ENCODE measurements around the gene LETM1. TPM values are rescaled to one million over a fixed set of nuclear protein-coding genes. Genes with fewer than 3 reads are reported as not detected.

The LETM1 gene
- total and polyA plus RNA-seq, 2 donors (not counting 1 experiment from before 2014, with no cell fraction given): 28.5 to 45.1 TPM

- peak overlapping the region; percentile 99 for H2AFZ ChIP-seq (ENCODE audit: insufficient read depth, low read depth, low read length, poor library complexity, severe bottlenecking)
- peak overlapping the region; percentile 91 for H3K9ac ChIP-seq (ENCODE audit: low read length)
- DNase-seq (no peak), ATAC-seq (ENCODE audit: low read depth) (no peak)
- H3K27me3 Mint-ChIP-seq: no peaks in the 10 kb centered on the region
- H3K27me3 ChIP-seq (replicated peaks in 1 of 4; ENCODE audit: control extremely low read depth in 1 of 4, control insufficient read depth in 3 of 4, insufficient read depth in 4 of 4, low read length in 3 of 4): peaks cover 0 to 4% (median 2%) of the 10 kb centered on the region in 4 experiments
- peak overlapping the region; percentile 93 for H3K27ac Mint-ChIP-seq
- H3K4me3 Mint-ChIP-seq: peak overlapping the region; percentile 82
- POLR2A ChIA-PET: interaction anchor here (0.7 to 2.0 kb wide), 2 partner anchors 11 to 13 kb away, joined by 3 to 11 read pairs; partner anchors contain the start of gene LETM1
- CTCF ChIA-PET: interaction anchor here (1.6 to 1.7 kb wide), 2 partner anchors 13 to 30 kb away, joined by 3 to 12 read pairs; partner anchors contain the start of gene LETM1
- H3K36me3 ChIP-seq (replicated peaks in 1 of 2; ENCODE audit: control extremely low read depth in 1 of 2, control insufficient read depth in 1 of 2, extremely low read depth in 1 of 2, insufficient read depth in 2 of 2, low read length in 1 of 2): no peaks in the 10 kb centered on the region
- H3K4me3 ChIP-seq (ENCODE audit: control extremely low read depth in 1 of 5, extremely low read depth in 1 of 5, insufficient read depth in 1 of 5, low read depth in 2 of 5, low read length in 4 of 5): peak overlapping the region in 4 of 5 experiments; percentile 56 to 89 (median 84)
- H3K27ac ChIP-seq (ENCODE audit: low read length in 2 of 2): peak overlapping the region; percentile 87 to 95
- no peak for TF ChIP-seq CTCF (IDR thresholded peaks at IDR 0.05)
- no peaks in the 10 kb centered on the region for H3K9me3 Mint-ChIP-seq (ENCODE audit: insufficient read depth)
- 44% methylated on average over 17 of the region's 19 CpGs for WGBS (ENCODE audit: insufficient coverage)
- H3K4me1 Mint-ChIP-seq: peaks cover 26% of the 10 kb centered on the region
- peaks cover 12 to 26% of the 10 kb centered on the region in 2 donors for H3K4me1 ChIP-seq (ENCODE audit: control insufficient read depth in 2 of 2, insufficient read depth in 2 of 2, low read length in 2 of 2)
- H3K79me2 ChIP-seq (ENCODE audit: control insufficient read depth, insufficient read depth, low read length): peaks cover 18% of the 10 kb centered on the region
- peak overlapping the region; percentile 98 for H3K4me2 ChIP-seq (replicated peaks; ENCODE audit: low read depth, low read length, poor library complexity, severe bottlenecking)
- intact Hi-C loops (cut with micrococcal nuclease): loop anchor here (1.0 to 5.0 kb wide), 6 partner anchors 13 to 667 kb away; partner anchors contain the start of genes FAM193A, FAM53A, LETM1 and NELFA
- H3K9me3 ChIP-seq (ENCODE audit: control extremely low read depth in 1 of 3, control insufficient read depth in 2 of 3, insufficient read depth in 1 of 3, low read length in 2 of 3): no peaks in the 10 kb centered on the region
- peaks cover 9% of the 10 kb centered on the region for H4K20me1 ChIP-seq (ENCODE audit: control insufficient read depth, insufficient read depth, low read length, poor library complexity, severe bottlenecking)
These were observed 13.8 kb upstream of the LETM1 start for GRCh38 chr4:1869530-1870327.

- H3K27ac ChIP-seq (ENCODE audit: low read length in 2 of 2): no peak overlapping the region
- H4K20me1 ChIP-seq (ENCODE audit: control insufficient read depth, insufficient read depth, low read length, poor library complexity, severe bottlenecking): peaks cover 4% of the 10 kb centered on the region
- intact Hi-C loops (cut with micrococcal nuclease): no loop called here
- ATAC-seq (ENCODE audit: low read depth) (no peak), DNase-seq (no peak)
- no peak overlapping the region for H2AFZ ChIP-seq (ENCODE audit: insufficient read depth, low read depth, low read length, poor library complexity, severe bottlenecking)
- H3K4me3 ChIP-seq (ENCODE audit: control extremely low read depth in 1 of 5, extremely low read depth in 1 of 5, insufficient read depth in 1 of 5, low read depth in 2 of 5, low read length in 4 of 5): no peak overlapping the region
- CTCF ChIA-PET: no interaction called here
- no peak overlapping the region for H3K4me2 ChIP-seq (replicated peaks; ENCODE audit: low read depth, low read length, poor library complexity, severe bottlenecking)
- Mint-ChIP-seq H3K27ac (peak overlapping the region; percentile 37), H3K4me3 (no peak overlapping the region), H3K9me3 (ENCODE audit: insufficient read depth) (no peaks in the 10 kb centered on the region), H3K4me1 (peaks cover 19% of the 10 kb centered on the region), H3K27me3 (no peaks in the 10 kb centered on the region)
- H3K36me3 ChIP-seq (replicated peaks in 1 of 2; ENCODE audit: control extremely low read depth in 1 of 2, control insufficient read depth in 1 of 2, extremely low read depth in 1 of 2, insufficient read depth in 2 of 2, low read length in 1 of 2): no peaks in the 10 kb centered on the region
- peaks cover 12 to 26% of the 10 kb centered on the region in 2 donors for H3K4me1 ChIP-seq (ENCODE audit: control insufficient read depth in 2 of 2, insufficient read depth in 2 of 2, low read length in 2 of 2)
- no peaks in the 10 kb centered on the region for H3K9me3 ChIP-seq (ENCODE audit: control extremely low read depth in 1 of 3, control insufficient read depth in 2 of 3, insufficient read depth in 1 of 3, low read length in 2 of 3)
- H3K27me3 ChIP-seq (replicated peaks in 1 of 4; ENCODE audit: control extremely low read depth in 1 of 4, control insufficient read depth in 3 of 4, insufficient read depth in 4 of 4, low read length in 3 of 4): peaks cover 0 to 4% (median 2%) of the 10 kb centered on the region in 4 experiments
- peaks cover 10% of the 10 kb centered on the region for H3K79me2 ChIP-seq (ENCODE audit: control insufficient read depth, insufficient read depth, low read length)
- TF ChIP-seq EZH2 (IDR thresholded peaks at IDR 0.05; ENCODE audit: borderline replicate concordance, insufficient read depth, low read depth, low read length, poor library complexity, severe bottlenecking) (no peak), CTCF (IDR thresholded peaks at IDR 0.05) (no peak)
- POLR2A ChIA-PET: no interaction called here
- H3K9ac ChIP-seq (ENCODE audit: low read length): no peak overlapping the region
- 100% methylated on average over 3 of the region's 3 CpGs for WGBS (ENCODE audit: insufficient coverage)
These were observed 13.0 kb upstream of the LETM1 start for GRCh38 chr4:1868912-1869311.
